ENCODE data around the gene KIF21A.

KIF21A gene

DNA sequence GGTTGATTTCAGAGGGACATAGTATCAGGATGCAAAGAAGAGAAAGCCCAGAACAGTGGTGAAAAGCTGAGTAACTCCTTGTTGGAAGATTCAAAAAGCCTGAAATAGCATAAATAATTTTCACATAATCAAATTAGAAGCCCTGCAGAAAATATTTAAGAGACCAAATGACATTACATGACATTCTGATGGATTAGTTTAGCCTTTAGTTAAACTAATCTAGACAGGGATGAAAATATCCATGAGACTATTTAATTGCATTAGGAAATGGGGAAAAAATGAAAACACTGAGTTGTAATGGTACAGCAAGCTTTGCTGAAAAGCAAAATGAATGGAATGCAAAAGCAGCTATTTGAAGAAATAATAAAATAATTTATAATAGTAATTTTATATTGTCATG is 91.8 kb downstream of the KIF21A start:
- Histone ChIP-seq H3K27ac (ENCODE audit: low read depth, low read length) (no peak overlapping the region), H3K9me3 (ENCODE audit: control insufficient read depth in 1 of 2, low read length in 2 of 2) (no peaks in the 10 kb centered on the region), H3K4me1 (ENCODE audit: control insufficient read depth in 1 of 2, insufficient read depth in 2 of 2, low read length in 2 of 2) (no peaks in the 10 kb centered on the region), H3K9ac (ENCODE audit: low read depth in 1 of 2, low read length in 2 of 2) (no peak overlapping the region), H3K27me3 (ENCODE audit: control insufficient read depth in 1 of 2, insufficient read depth in 2 of 2, low read length in 2 of 2) (no peaks in the 10 kb centered on the region), H3K36me3 (ENCODE audit: control insufficient read depth in 1 of 2, insufficient read depth in 2 of 2, low read length in 2 of 2) (peaks cover 3 to 4% of the 10 kb centered on the region in 2 donors), H3K4me3 (ENCODE audit: low read depth in 1 of 2, low read length in 2 of 2) (no peak overlapping the region)

DNA sequence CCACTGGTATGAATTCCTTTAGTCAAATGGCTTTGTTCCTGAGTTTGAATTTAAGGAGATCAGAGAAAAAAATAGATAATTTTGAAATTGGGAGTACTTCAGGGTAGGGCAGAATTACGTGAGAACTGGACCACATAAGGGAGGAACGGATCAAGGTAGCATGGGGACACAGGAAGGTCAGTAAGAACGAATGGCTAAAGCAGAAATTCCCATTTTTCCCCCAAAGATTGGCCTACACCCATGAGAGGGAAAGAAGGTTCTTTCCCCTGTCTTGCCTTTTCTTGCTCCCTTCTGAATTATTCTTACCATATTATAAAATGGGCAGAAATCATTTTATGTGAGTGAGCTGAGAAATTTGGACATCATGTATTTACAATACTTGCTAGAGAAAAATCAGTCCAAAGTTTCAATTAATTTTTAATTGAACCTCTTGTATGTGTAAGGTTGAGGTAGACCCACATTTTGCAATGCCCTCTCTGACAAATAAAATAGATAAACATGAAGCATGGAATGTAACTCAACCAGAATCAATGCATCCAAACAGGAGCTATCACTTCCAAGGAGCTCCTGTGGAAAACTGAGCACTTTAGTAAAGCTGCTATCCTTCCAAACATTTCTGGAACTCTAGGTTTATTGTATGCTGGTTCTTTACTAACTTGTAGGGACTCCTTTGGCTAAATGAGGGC is 93.8 kb downstream of the KIF21A start:
- Histone ChIP-seq H3K27ac (ENCODE audit: low read depth, low read length) (no peak overlapping the region), H3K9ac (ENCODE audit: low read depth in 1 of 2, low read length in 2 of 2) (no peak overlapping the region), H3K4me3 (ENCODE audit: low read depth in 1 of 2, low read length in 2 of 2) (no peak overlapping the region), H3K36me3 (ENCODE audit: control insufficient read depth in 1 of 2, insufficient read depth in 2 of 2, low read length in 2 of 2) (no peaks in the 10 kb centered on the region), H3K4me1 (ENCODE audit: control insufficient read depth in 1 of 2, insufficient read depth in 2 of 2, low read length in 2 of 2) (no peaks in the 10 kb centered on the region), H3K27me3 (ENCODE audit: control insufficient read depth in 1 of 2, insufficient read depth in 2 of 2, low read length in 2 of 2) (no peaks in the 10 kb centered on the region), H3K9me3 (ENCODE audit: control insufficient read depth in 1 of 2, low read length in 2 of 2) (no peaks in the 10 kb centered on the region)

DNA sequence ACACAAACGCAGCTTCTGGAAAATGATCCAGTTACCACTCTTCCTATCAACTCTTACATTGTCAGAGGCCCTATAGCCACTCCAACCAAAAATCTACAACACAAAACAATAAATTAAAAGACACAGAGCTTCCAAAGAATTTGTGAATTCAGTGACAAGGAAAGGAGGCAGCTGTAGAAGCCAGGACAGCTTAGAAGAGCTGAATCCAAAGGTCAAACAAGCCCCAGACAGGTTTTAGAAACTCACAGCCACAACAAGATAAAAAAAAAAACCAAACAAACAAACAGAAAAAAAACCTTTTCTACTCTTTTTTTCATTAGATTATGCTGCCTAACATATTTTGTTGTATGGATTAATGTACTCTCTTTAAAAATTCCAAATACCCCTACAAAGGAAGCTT is 94.4 kb downstream of the KIF21A start:
- Histone ChIP-seq H3K27ac (ENCODE audit: low read depth, low read length) (no peak overlapping the region), H3K9me3 (ENCODE audit: control insufficient read depth in 1 of 2, low read length in 2 of 2) (no peaks in the 10 kb centered on the region), H3K36me3 (ENCODE audit: control insufficient read depth in 1 of 2, insufficient read depth in 2 of 2, low read length in 2 of 2) (no peaks in the 10 kb centered on the region), H3K4me1 (ENCODE audit: control insufficient read depth in 1 of 2, insufficient read depth in 2 of 2, low read length in 2 of 2) (no peaks in the 10 kb centered on the region), H3K27me3 (ENCODE audit: control insufficient read depth in 1 of 2, insufficient read depth in 2 of 2, low read length in 2 of 2) (no peaks in the 10 kb centered on the region), H3K4me3 (ENCODE audit: low read depth in 1 of 2, low read length in 2 of 2) (no peak overlapping the region), H3K9ac (ENCODE audit: low read depth in 1 of 2, low read length in 2 of 2) (no peak overlapping the region)

DNA sequence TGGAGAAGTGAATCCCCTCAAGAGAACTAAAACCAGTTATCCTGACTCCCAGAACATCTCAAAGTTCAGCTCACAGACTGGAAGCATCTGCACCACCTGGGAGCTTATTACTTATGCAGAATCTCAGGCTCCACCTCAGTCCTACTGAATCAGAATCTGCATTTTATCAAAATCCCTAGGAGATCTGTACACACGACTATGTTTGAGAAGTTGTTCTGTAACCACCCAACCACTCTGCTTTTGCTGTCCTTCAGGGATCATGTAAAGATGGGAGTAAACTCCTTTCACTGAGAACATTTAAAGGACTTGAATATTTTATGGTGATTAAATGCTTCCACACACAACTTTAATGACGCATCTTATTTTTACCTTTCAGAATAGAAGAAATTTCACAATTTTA is 98.0 kb downstream of the KIF21A start:
- Histone ChIP-seq H3K36me3 (ENCODE audit: control insufficient read depth in 1 of 2, insufficient read depth in 2 of 2, low read length in 2 of 2) (peaks cover 0 to 4% of the 10 kb centered on the region in 2 donors), H3K9me3 (ENCODE audit: control insufficient read depth in 1 of 2, low read length in 2 of 2) (no peaks in the 10 kb centered on the region), H3K4me1 (ENCODE audit: control insufficient read depth in 1 of 2, insufficient read depth in 2 of 2, low read length in 2 of 2) (no peaks in the 10 kb centered on the region), H3K4me3 (ENCODE audit: low read depth in 1 of 2, low read length in 2 of 2) (no peak overlapping the region), H3K27ac (ENCODE audit: low read depth, low read length) (no peak overlapping the region), H3K27me3 (ENCODE audit: control insufficient read depth in 1 of 2, insufficient read depth in 2 of 2, low read length in 2 of 2) (no peaks in the 10 kb centered on the region), H3K9ac (ENCODE audit: low read depth in 1 of 2, low read length in 2 of 2) (no peak overlapping the region)

DNA sequence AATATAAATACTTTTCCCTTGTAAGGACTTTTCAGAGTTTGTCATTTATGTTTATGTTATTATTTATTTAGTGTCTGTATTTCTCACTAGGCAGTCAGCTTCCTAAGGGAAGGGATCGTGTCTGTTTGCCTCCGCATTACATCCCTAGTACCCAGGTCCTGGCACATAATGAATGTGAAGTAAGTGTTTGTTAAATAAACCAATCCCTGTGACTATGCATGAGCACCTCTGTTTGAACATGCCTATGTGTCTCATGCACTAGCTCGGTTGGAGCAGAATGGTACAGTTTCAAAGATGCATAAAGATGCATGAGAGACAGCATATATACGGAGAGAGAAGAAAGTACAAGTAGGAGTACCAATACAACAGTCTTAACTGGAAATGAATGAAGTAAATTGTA is 99.3 kb downstream of the KIF21A start:
- H3K4me1 ChIP-seq (ENCODE audit: control insufficient read depth in 1 of 2, insufficient read depth in 2 of 2, low read length in 2 of 2) = no peaks in the 10 kb centered on the region
- peaks cover 0 to 4% of the 10 kb centered on the region in 2 donors for H3K36me3 ChIP-seq (ENCODE audit: control insufficient read depth in 1 of 2, insufficient read depth in 2 of 2, low read length in 2 of 2)
- H3K9ac ChIP-seq (ENCODE audit: low read depth in 1 of 2, low read length in 2 of 2) = no peak overlapping the region
- H3K27ac ChIP-seq (ENCODE audit: low read depth, low read length) = no peak overlapping the region
- H3K4me3 ChIP-seq (ENCODE audit: low read depth in 1 of 2, low read length in 2 of 2) = no peak overlapping the region
- no peaks in the 10 kb centered on the region for H3K27me3 ChIP-seq (ENCODE audit: control insufficient read depth in 1 of 2, insufficient read depth in 2 of 2, low read length in 2 of 2)
- H3K9me3 ChIP-seq (ENCODE audit: control insufficient read depth in 1 of 2, low read length in 2 of 2) = no peaks in the 10 kb centered on the region

DNA sequence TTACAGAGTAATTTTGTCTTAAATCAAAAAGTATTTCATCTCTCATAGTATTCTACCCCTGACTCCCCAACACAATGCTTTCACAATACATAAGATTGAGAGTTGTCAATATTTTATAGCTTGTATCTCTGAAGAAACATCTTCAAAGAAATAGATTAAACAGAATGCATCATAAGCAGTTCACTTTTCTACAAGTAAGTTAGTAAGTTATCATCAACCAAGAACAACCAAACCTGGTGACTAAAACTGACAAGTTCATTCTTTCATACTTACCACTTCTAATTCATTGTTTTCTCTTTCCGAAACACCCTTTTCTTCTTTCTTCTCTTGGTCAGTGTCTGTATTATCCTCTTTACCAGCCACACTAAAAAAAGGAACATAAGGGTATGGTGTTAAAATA is 101.2 kb downstream of the KIF21A start:
- H3K9me3 ChIP-seq (ENCODE audit: control insufficient read depth in 1 of 2, low read length in 2 of 2) = no peaks in the 10 kb centered on the region
- no peaks in the 10 kb centered on the region for H3K4me1 ChIP-seq (ENCODE audit: control insufficient read depth in 1 of 2, insufficient read depth in 2 of 2, low read length in 2 of 2)
- H3K4me3 ChIP-seq (ENCODE audit: low read depth in 1 of 2, low read length in 2 of 2) = no peak overlapping the region
- H3K27ac ChIP-seq (ENCODE audit: low read depth, low read length) = no peak overlapping the region
- peaks cover 0 to 4% of the 10 kb centered on the region in 2 donors for H3K36me3 ChIP-seq (ENCODE audit: control insufficient read depth in 1 of 2, insufficient read depth in 2 of 2, low read length in 2 of 2)
- H3K9ac ChIP-seq (ENCODE audit: low read depth in 1 of 2, low read length in 2 of 2) = no peak overlapping the region
- no peaks in the 10 kb centered on the region for H3K27me3 ChIP-seq (ENCODE audit: control insufficient read depth in 1 of 2, insufficient read depth in 2 of 2, low read length in 2 of 2)

DNA sequence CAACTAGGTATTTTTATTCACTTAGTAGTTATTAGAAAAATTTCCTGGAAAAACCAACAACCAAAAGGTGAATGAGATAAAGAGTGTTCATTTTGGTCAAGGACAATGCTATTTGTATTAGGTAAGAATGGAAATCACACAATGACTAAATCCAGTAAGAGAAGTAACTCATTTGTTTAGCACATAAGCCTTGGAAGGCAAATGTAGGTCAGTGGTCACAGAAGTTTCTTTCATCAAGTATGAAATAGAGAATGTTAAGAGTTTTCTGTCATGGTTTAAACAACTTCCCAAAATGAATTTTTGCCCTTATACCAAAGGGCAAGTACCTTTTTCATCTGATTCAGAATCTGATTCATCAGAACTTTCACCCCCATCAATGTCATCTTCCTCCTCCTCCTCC is 101.7 kb downstream of the KIF21A start:
- H3K9ac ChIP-seq (ENCODE audit: low read depth in 1 of 2, low read length in 2 of 2) = no peak overlapping the region
- no peaks in the 10 kb centered on the region for H3K9me3 ChIP-seq (ENCODE audit: control insufficient read depth in 1 of 2, low read length in 2 of 2)
- H3K4me3 ChIP-seq (ENCODE audit: low read depth in 1 of 2, low read length in 2 of 2) = no peak overlapping the region
- H3K36me3 ChIP-seq (ENCODE audit: control insufficient read depth in 1 of 2, insufficient read depth in 2 of 2, low read length in 2 of 2) = peaks cover 0 to 4% of the 10 kb centered on the region in 2 donors
- no peak overlapping the region for H3K27ac ChIP-seq (ENCODE audit: low read depth, low read length)
- no peaks in the 10 kb centered on the region for H3K27me3 ChIP-seq (ENCODE audit: control insufficient read depth in 1 of 2, insufficient read depth in 2 of 2, low read length in 2 of 2)
- no peaks in the 10 kb centered on the region for H3K4me1 ChIP-seq (ENCODE audit: control insufficient read depth in 1 of 2, insufficient read depth in 2 of 2, low read length in 2 of 2)

DNA sequence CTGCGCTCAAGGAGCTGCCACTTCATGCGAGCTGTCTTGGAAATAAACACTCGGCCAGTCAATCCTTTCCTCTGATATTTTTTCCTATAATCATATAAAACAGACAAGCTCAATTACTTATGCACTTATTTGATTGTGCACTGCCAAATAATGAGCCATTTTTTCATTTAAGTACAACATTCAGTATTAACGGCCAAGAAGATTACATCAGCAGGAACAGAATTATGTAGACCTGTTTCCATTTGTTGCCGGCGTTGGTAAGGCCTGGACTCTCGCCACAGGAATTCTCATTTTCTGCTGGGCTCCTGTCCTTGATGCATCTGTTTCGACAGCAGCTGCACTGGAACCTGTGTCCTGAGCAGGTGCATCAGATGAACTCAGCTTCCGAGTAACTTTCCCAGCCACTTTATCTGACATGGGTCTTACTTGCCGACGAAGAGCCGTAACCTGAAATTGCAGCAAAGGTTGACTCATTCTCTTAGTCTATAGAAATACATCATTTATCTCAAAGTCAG is 110.2 kb downstream of the KIF21A start:
- no peaks in the 10 kb centered on the region for H3K4me1 ChIP-seq (ENCODE audit: control insufficient read depth in 1 of 2, insufficient read depth in 2 of 2, low read length in 2 of 2)
- no peak overlapping the region for H3K4me3 ChIP-seq (ENCODE audit: low read depth in 1 of 2, low read length in 2 of 2)
- H3K27me3 ChIP-seq (ENCODE audit: control insufficient read depth in 1 of 2, insufficient read depth in 2 of 2, low read length in 2 of 2) = no peaks in the 10 kb centered on the region
- no peak overlapping the region for H3K27ac ChIP-seq (ENCODE audit: low read depth, low read length)
- no peak overlapping the region for H3K9ac ChIP-seq (ENCODE audit: low read depth in 1 of 2, low read length in 2 of 2)
- H3K9me3 ChIP-seq (ENCODE audit: control insufficient read depth in 1 of 2, low read length in 2 of 2) = no peaks in the 10 kb centered on the region
- peaks cover 10 to 17% of the 10 kb centered on the region in 2 donors for H3K36me3 ChIP-seq (ENCODE audit: control insufficient read depth in 1 of 2, insufficient read depth in 2 of 2, low read length in 2 of 2)

DNA sequence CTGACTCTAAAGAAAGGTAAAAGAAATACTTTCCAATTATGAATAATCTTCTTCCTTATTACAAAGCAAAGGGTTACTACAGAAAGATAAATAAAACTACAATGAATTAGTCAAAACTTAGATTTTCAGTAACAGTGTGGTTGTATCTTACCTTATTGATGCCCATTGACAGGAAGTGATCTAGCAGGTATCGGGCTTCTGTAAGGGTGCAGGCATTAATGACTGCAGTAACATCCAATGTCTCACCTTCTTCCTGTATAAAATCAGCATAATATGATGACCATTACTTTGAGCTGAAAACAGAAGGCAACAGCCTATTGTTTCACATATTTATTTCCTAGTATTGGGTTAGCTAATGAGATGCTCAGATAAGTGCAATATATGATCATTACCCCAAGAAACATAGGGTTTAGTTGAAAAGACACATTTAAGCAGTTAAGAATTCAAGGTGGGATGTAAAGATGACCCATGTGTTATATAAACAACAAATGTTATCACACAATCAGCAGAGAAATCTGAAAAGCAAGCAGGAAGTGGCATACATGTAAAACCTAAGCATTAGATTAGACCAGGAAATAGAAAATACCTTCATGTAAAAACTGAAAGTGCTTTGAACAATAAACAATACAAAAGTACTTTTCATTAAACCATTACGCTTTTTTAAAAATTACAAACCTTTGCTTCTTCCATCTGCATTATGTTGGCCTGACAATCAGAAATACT is 111.2 kb downstream of the KIF21A start:
- H3K27ac ChIP-seq (ENCODE audit: low read depth, low read length) = no peak overlapping the region
- peaks cover 10 to 17% of the 10 kb centered on the region in 2 donors for H3K36me3 ChIP-seq (ENCODE audit: control insufficient read depth in 1 of 2, insufficient read depth in 2 of 2, low read length in 2 of 2)
- no peaks in the 10 kb centered on the region for H3K27me3 ChIP-seq (ENCODE audit: control insufficient read depth in 1 of 2, insufficient read depth in 2 of 2, low read length in 2 of 2)

DNA sequence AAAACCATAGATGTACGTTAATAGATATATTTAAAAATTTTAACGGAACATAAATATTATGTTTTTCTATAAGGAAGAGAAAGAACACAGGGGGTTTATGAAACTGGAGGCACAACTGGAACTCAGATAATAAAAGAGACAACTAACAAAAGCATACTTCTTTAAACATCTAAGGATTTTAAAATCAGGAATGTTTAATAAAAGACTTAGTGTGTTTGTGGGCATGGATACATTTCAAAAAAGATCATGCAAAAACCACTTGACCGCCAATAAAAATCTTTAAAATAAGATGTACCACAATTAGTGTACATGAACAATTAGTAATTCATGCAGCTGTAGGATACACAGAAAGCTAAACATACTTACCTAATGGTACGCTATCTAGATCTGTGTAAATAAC is 113.0 kb downstream of the KIF21A start:
- H3K27me3 ChIP-seq (ENCODE audit: control insufficient read depth in 1 of 2, insufficient read depth in 2 of 2, low read length in 2 of 2) = no peaks in the 10 kb centered on the region
- H3K27ac ChIP-seq (ENCODE audit: low read depth, low read length) = no peak overlapping the region
- peaks cover 10 to 17% of the 10 kb centered on the region in 2 donors for H3K36me3 ChIP-seq (ENCODE audit: control insufficient read depth in 1 of 2, insufficient read depth in 2 of 2, low read length in 2 of 2)
- no peaks in the 10 kb centered on the region for H3K4me1 ChIP-seq (ENCODE audit: control insufficient read depth in 1 of 2, insufficient read depth in 2 of 2, low read length in 2 of 2)
- no peaks in the 10 kb centered on the region for H3K9me3 ChIP-seq (ENCODE audit: control insufficient read depth in 1 of 2, low read length in 2 of 2)
- no peak overlapping the region for H3K4me3 ChIP-seq (ENCODE audit: low read depth in 1 of 2, low read length in 2 of 2)
- no peak overlapping the region for H3K9ac ChIP-seq (ENCODE audit: low read depth in 1 of 2, low read length in 2 of 2)

More for the DNA sequence above, 111.2 kb downstream of the KIF21A start:
- Histone ChIP-seq H3K9me3 (ENCODE audit: control insufficient read depth in 1 of 2, low read length in 2 of 2) (no peaks in the 10 kb centered on the region), H3K4me1 (ENCODE audit: control insufficient read depth in 1 of 2, insufficient read depth in 2 of 2, low read length in 2 of 2) (no peaks in the 10 kb centered on the region), H3K9ac (ENCODE audit: low read depth in 1 of 2, low read length in 2 of 2) (no peak overlapping the region), H3K4me3 (ENCODE audit: low read depth in 1 of 2, low read length in 2 of 2) (no peak overlapping the region)
